GM12892 (cell line): Measurements from ENCODE around the gene MNT.

ENCODE experiments used
- DNase-seq: peaks from one replicate; pipeline ENCODE4 v3.0.0; 2011; ENCODE audit not compliant: insufficient read length
- FAIRE-seq: peaks from 2 replicates; lab custom pipeline; 2011; peaks lifted over from hg19 to GRCh38; lab: Jason Lieb, UNC
- POLR2A ChIP-seq: IDR thresholded peaks from 2 replicates; pipeline ENCODE4 v1.6.1; 2011; ENCODE audit warnings: low read depth, low read length, control low read depth
- POLR2AphosphoS5 ChIP-seq: IDR thresholded peaks from 2 replicates; pipeline ENCODE4 v1.6.1; 2011; ENCODE audit warnings: low read depth, low read length, control low read depth
- TAF1 ChIP-seq: IDR thresholded peaks from 2 replicates; pipeline ENCODE4 v1.6.1; 2011; ENCODE audit warnings: low read depth, mild to moderate bottlenecking, control low read depth, low read length, borderline replicate concordance

The MNT gene

GRCh38 chr17:2362881-2363280, 38.0 kb downstream of the MNT start:
- FAIRE-seq, result no peak
- TF ChIP-seq POLR2AphosphoS5 (no peak), TAF1 (no peak), POLR2A (no peak)
- no peak for DNase-seq

GRCh38 chr17:2362416-2362815, 38.4 kb downstream of the MNT start:
- DNase-seq (no peak), FAIRE-seq (no peak)
- TF ChIP-seq TAF1 (no peak), POLR2AphosphoS5 (no peak), POLR2A (no peak)

GRCh38 chr17:2362016-2362415, 38.8 kb downstream of the MNT start:
- FAIRE-seq, result no peak
- TF ChIP-seq POLR2A (no peak), POLR2AphosphoS5 (no peak), TAF1 (no peak)
- no peak for DNase-seq

GRCh38 chr17:2361010-2361760, 39.7 kb downstream of the MNT start:
- TF ChIP-seq TAF1 (no peak), POLR2A (no peak), POLR2AphosphoS5 (no peak)
- DNase-seq (no peak), FAIRE-seq (no peak)

GRCh38 chr17:2357931-2358434, 42.9 kb downstream of the MNT start:
- no peak for FAIRE-seq
- TF ChIP-seq POLR2AphosphoS5 (no peak), TAF1 (no peak), POLR2A (no peak)
- no peak for DNase-seq

GRCh38 chr17:2357237-2357636, 43.6 kb downstream of the MNT start:
- TF ChIP-seq POLR2AphosphoS5 (no peak), POLR2A (no peak), TAF1 (no peak)
- DNase-seq (no peak), FAIRE-seq (no peak)

GRCh38 chr17:2354311-2354710, 46.5 kb downstream of the MNT start:
- TF ChIP-seq TAF1 (no peak), POLR2AphosphoS5 (no peak), POLR2A (no peak)
- no peak for FAIRE-seq
- DNase-seq, result no peak

GRCh38 chr17:2351269-2351668, 49.6 kb downstream of the MNT start:
- FAIRE-seq (no peak), DNase-seq (no peak)
- TF ChIP-seq POLR2A, result no peak
- TF ChIP-seq TAF1, result no peak
- no peak for TF ChIP-seq POLR2AphosphoS5

- TF ChIP-seq POLR2AphosphoS5 (no peak), POLR2A (no peak)
- no peak for DNase-seq
- no peak for FAIRE-seq
Observed at GRCh38 chr17:2347805-2348685, 52.8 kb downstream of the MNT start.

- TF ChIP-seq POLR2A (no peak), TAF1 (no peak), POLR2AphosphoS5 (no peak)
- DNase-seq (no peak), FAIRE-seq (no peak)
Observed at GRCh38 chr17:2346475-2346874, 54.4 kb downstream of the MNT start.

GRCh38 chr17:2344528-2344927, 56.3 kb downstream of the MNT start:
- no peak for FAIRE-seq
- DNase-seq, result no peak
- TF ChIP-seq POLR2A (no peak), POLR2AphosphoS5 (no peak), TAF1 (no peak)

GRCh38 chr17:2343421-2343820, 57.4 kb downstream of the MNT start:
- TF ChIP-seq POLR2AphosphoS5 (no peak), TAF1 (no peak), POLR2A (no peak)
- FAIRE-seq (no peak), DNase-seq (no peak)
